ENCODE measurements around the gene CDKAL1.

GRCh38 chr6:20632696-20633095, 98.4 kb downstream of the CDKAL1 start:
- no peak for TF ChIP-seq RARB (CRISPR knock-in tag; IDR thresholded peaks at IDR 0.05)
- TF ChIP-seq POU6F1 (CRISPR knock-in tag; IDR thresholded peaks at IDR 0.05; ENCODE audit: borderline replicate concordance, low read depth), result no peak
- no peak for TF ChIP-seq OSR1 (CRISPR knock-in tag; IDR thresholded peaks at IDR 0.05)
- no peak for TF ChIP-seq PPARA (CRISPR knock-in tag; IDR thresholded peaks at IDR 0.05; ENCODE audit: borderline replicate concordance)
- no peak for TF ChIP-seq CSRNP3 (CRISPR knock-in tag; IDR thresholded peaks at IDR 0.05)
- TF ChIP-seq PATZ1 (CRISPR knock-in tag; IDR thresholded peaks at IDR 0.05; ENCODE audit: borderline replicate concordance), result no peak
- no peak for TF ChIP-seq ARNTL (CRISPR knock-in tag; IDR thresholded peaks at IDR 0.05; ENCODE audit: borderline replicate concordance, low read depth)
- no peak for TF ChIP-seq ESRRG (CRISPR knock-in tag; IDR thresholded peaks at IDR 0.05)

Data from SK-N-SH treated with all-trans-retinoic acid at 6 μM for 48 hours (cell line).